Measurements from ENCODE around the gene PTPN2. TPM values are rescaled to one million over a fixed set of nuclear protein-coding genes. Genes with fewer than 3 reads are reported as not detected.

The PTPN2 gene
- total and polyA plus RNA-seq, 9 of the 15 experiments (the other 6 are each of a cell fraction or from before 2014, with no cell fraction given), result 36.6 to 66.4 (median 43.8) TPM

GRCh38 chr18:12904012-12904516 is 20.0 kb upstream of the PTPN2 start (continued):
- TF ChIP-seq GTF3C2 (IDR thresholded peaks at IDR 0.05; ENCODE audit: borderline replicate concordance, extremely low read depth, insufficient read length) (no peak), OTX1 (CRISPR knock-in tag; IDR thresholded peaks at IDR 0.05) (no peak), ZZZ3 (IDR thresholded peaks at IDR 0.05) (no peak), ZNF407 (IDR thresholded peaks at IDR 0.05; ENCODE audit: low read depth) (no peak), NKRF (IDR thresholded peaks at IDR 0.05; ENCODE audit: borderline replicate concordance) (no peak), HES1 (IDR thresholded peaks at IDR 0.05; ENCODE audit: low read depth) (no peak), SREBF1 (IDR thresholded peaks at IDR 0.05; ENCODE audit: borderline replicate concordance, low read depth, low read length) (no peak), JUN (IDR thresholded peaks at IDR 0.05; ENCODE audit: borderline replicate concordance, low read depth, low read length) (no peak), JUN (CRISPR knock-in tag; IDR thresholded peaks at IDR 0.05; ENCODE audit: borderline replicate concordance) (no peak), SNRNP70 (optimal IDR thresholded peaks at IDR 0.05; ENCODE audit: low read depth, low read length) (no peak)
- TF ChIP-seq, protein P1, sequence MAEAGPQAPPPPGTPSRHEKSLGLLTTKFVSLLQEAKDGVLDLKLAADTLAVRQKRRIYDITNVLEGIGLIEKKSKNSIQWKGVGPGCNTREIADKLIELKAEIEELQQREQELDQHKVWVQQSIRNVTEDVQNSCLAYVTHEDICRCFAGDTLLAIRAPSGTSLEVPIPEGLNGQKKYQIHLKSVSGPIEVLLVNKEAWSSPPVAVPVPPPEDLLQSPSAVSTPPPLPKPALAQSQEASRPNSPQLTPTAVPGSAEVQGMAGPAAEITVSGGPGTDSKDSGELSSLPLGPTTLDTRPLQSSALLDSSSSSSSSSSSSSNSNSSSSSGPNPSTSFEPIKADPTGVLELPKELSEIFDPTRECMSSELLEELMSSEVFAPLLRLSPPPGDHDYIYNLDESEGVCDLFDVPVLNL (CRISPR knock-in tag; IDR thresholded peaks at IDR 0.05; ENCODE audit: low read depth), result no peak
- TF ChIP-seq, protein P2, sequence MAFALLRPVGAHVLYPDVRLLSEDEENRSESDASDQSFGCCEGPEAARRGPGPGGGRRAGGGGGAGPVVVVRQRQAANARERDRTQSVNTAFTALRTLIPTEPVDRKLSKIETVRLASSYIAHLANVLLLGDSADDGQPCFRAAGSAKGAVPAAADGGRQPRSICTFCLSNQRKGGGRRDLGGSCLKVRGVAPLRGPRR (CRISPR knock-in tag; IDR thresholded peaks at IDR 0.05), result no peak

All from K562 (cell line).